GM18873 (cell line): Measurements from ENCODE around the gene ITIH4.

Experiments used
- ATAC-seq: cut with Tn5 transposase; IDR thresholded peaks from one replicate; pipeline ENCODE4 v1.9.1; 2021; ENCODE audit warnings: mild to moderate bottlenecking, moderate library complexity, moderate number of reproducible peaks; ENCODE audit not compliant: unreplicated experiment, low FRiP score

Gene ITIH4

GRCh38 chr3:52849656-52850055 lies 19.2 kb upstream of the ITIH4 start:
- no peak for ATAC-seq

DNA sequence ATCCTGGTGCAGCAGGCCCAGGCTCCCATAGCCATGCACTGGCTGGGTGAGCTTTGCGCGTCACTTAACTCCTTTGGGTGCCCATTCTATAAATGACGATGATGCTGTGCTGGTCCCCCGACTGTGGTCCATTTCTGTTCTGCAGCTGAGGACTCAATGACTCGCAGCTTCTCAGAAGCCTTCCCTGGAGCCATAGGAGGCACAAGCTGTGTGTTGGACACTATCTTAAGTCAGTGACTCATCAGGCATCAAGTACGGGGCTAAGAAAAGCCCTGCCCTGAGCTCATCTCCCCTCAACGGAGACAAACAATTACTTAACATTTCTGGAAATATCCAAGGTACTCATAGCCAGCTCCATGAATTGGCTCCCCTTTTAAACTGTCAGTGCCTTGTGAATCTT lies 18.1 kb upstream of the ITIH4 start:
- ATAC-seq, result no peak

GRCh38 chr3:52847726-52848125 lies 17.3 kb upstream of the ITIH4 start:
- no peak for ATAC-seq

DNA sequence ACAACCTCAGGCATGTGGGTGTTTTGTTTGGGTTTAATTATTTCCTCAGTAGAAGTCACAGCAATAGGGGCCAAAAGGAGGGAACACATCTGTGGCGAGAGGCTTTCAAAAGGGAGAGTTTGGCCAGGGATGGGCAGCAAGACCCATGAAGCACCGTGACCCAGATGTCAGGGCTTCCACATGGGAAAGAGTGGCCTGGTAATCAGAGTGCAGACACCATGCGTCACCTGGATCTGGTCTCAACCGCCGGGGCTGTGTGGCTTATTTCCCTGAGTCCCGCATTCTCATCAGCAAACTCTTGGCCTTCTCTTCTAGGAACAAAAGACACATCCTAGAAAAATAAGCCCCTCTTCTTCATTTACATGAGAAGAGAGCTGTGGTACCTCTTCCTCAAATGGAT lies 16.8 kb upstream of the ITIH4 start:
- ATAC-seq, result no peak

- ATAC-seq, result no peak
These were observed 16.0 kb upstream of the ITIH4 start for GRCh38 chr3:52846432-52846965.

- ATAC-seq, result no peak
These were observed 15.4 kb upstream of the ITIH4 start for GRCh38 chr3:52845691-52846431.

DNA sequence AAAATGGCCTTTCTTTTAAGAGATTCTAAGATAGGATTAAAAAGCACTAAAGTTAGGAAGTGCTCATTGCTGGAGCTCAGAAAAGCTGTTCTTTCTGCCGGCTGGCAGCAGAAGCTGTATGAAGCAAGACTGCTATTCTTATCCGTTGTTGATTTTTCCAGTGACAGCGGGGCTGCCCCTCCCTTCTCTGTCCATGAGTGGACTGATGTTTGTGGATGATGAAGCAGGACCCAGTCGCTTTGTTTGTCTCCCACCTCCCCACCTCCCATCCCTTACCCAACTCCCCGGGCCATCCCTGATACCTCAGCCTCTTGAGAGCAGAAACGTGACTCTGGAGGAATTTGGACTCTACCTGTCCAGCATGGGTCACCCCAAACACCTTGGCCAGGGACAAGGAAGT lies 14.7 kb upstream of the ITIH4 start:
- no peak for ATAC-seq

DNA sequence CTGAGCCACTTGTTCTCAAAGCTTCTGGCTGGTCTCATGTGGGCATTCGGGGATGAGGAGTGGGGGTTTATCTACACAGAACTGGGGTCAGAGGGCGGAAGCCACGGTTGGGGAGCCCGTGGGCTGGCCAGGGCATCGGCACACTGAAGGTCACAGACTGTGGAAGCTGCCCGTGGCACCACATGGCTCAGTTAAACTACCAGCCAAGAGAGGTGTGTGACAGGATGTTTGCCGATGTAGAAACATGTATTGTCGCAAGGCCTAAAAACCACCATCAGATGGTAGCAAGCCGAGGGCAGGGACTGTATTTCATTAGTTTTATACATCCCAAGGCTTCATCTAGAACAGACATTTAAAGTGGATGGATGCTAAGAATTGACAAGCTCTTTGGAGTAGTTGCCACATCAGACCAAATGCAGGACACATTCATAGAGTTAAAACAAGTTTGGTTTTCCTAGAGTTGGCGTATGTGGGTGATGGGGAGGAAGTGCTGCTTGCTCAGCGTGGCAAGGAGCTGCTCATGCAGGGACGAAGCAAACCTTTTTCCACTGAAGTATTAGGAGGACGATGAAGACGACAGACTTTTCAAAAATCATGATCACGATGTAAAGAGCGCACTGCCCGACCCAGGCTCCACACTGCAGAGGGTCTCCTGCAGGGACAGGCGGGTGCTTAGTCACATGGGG lies 14.0 kb upstream of the ITIH4 start:
- no peak for ATAC-seq

DNA sequence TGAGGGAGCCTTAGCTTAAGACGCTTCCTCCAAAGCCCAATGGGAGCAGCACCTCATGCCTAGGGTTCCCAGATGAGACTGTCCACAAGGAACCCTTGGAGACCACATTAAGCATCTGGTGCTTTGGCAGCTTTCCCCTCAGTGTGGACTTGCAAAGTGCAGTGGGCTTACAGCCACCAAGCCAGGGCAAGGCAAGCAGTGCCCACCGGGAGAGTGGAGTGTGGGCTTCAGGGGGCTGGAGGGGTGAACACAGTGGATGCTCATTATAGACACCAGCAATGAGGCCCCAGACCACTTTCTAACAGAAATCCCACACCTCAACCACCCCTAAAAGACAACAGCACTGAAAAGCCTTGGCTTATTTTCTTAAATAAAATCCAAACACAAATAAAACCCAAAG lies 13.4 kb upstream of the ITIH4 start:
- ATAC-seq, result no peak

DNA sequence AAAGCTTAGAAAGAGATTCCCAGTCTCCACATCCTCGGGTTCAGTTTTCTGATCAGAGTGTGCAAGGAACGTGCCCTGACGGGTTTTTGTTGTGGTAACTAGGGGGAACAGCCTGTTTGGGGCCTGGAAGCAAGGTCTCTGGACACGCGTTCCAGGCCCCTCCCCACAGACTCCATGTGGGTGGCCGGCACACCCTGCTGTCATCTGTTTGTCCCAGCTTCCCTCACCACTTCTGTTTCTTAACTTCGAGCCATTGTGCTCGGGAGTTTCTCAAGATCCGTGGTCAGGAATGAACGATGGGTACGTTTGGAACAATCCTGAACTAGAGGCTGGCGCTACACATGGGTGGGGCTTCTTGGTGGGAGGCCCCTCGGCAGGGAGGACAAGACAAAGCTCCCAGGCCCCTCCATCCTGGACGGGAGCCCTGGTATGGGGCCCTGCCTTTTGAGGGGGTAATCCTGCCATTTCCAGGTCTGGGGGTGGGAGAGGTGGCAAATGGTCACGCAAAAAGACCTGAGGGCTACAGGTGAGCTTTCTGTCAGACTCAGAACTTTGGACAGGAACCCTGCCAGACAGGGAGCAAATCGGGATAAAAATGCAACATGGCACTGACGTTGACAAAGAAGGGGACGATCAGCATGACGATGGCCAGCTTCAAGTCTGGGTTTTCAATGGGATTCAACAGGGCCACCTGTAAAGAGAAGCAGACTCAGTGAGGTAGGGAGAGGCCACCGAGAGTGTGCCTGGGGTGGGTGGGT lies 12.8 kb upstream of the ITIH4 start:
- no peak for ATAC-seq

GRCh38 chr3:52842424-52842823 lies 12.0 kb upstream of the ITIH4 start:
- ATAC-seq, result no peak

GRCh38 chr3:52841981-52842340 lies 11.5 kb upstream of the ITIH4 start:
- no peak for ATAC-seq

DNA sequence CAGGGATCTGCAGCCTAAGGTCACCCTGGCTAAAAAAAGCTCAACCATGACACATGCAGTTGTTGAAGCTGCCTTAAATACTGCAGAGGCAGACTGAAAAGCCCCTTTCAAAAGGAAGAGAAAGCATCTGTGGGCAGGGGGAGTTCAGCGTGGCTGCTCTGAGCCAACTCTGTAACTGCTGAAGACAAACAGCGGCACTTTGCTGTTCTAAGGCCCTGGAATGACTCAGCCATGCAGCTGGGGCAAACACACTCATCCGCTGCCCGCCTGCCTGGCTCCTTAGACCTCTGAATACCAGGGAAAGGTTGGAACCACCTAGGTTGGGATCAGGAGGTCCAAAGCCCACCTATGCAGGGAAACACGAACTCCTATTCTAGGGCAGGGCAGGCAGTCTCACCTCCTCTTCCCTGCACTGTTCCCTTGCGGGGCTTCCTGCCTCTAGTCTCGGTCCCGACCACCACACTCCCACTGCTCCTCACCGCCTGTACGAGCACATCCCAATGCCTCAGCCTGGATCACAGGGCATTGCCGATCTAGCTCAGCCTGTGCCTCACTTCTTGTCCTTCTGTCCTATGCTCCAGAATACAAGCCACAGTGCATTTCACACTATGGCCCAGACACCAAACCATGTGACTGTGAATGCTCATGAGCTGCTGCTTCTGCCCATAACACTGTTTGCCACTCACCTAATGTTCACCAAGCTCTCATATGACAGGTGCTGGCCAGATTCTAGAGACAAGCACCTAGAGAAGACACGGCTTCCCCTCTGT lies 10.9 kb upstream of the ITIH4 start:
- no peak for ATAC-seq

DNA sequence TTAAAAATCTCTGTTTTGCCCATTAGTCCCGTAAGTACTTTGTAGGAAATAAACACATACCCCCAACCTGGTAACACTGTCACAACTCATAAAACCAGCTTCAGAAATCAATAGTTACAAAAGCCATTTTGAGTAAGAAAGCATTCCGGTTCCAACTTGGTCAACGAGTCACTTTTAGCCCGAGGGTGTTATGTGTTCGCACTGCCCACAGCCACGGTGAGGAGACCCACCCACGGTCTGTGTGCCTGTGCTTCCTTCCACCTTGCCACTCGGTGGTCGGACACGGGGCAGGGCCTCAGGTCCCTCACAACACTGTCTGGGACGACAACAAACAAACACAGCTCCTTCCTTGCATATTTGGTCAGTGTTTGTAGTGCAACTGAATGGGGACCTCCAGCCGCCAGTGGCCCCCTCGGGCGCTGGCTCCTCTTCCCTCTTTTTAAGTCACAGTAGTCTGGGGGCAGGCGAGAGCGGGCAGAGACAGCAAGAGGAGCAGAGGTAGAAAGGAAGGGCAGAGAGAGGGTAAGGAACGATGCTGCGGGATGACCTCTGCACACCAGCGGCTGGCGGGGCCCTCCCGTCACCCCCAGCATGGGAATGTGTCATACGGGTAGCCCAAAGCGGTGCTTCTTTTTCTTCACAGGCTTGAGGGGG lies 9.5 kb upstream of the ITIH4 start:
- ATAC-seq, result no peak

DNA sequence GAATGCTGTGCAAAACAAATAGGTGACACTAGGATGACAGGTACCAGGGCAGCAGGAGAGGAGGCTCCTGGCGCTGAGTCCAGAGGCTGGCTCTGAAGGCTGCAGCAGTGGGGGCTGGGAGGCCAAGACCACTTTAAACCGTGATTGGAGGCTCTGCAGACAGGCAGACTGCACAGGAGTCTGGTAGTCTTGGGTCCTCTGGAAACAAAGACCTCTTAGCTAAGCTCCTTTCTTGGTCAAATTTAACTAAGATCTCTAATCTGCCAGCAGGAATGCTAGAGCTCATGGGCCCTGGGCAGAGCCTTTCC lies 8.8 kb upstream of the ITIH4 start:
- ATAC-seq, result no peak

DNA sequence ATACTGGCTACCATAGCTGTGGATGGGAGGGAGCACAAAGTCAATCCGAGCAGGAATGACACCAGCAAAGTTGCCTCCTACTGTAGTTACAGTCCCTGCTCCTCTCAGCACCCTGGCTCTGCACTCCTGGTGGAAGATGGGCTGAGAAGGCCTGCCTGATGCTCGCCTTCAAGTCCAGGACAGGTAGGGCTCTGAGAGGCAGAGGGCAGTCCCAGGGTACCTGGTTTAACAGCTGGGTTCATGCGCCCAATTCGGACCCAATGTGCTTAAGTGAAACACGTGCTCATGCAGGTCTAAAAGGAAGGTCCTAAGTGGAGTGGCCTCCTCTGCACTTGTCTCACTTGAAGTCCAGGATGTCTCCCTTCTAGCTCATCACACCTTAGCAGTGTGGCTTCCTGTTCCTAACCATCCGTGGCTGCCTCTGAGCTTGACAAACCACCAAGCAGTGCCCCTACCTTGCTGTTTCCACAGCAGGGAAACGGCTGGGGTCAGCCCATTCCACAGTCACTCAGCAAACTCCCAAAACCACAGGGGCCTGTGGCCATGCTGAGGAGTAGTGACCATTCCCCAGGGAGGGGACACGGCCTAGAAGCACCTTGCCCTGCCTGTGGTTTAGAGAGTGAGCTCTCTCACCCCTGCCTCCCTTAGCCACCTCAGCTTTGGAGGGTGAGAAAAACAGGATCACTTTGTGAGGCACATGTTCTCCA lies 8.2 kb upstream of the ITIH4 start:
- ATAC-seq, result no peak

GRCh38 chr3:52836986-52837385 lies 6.5 kb upstream of the ITIH4 start:
- no peak for ATAC-seq

DNA sequence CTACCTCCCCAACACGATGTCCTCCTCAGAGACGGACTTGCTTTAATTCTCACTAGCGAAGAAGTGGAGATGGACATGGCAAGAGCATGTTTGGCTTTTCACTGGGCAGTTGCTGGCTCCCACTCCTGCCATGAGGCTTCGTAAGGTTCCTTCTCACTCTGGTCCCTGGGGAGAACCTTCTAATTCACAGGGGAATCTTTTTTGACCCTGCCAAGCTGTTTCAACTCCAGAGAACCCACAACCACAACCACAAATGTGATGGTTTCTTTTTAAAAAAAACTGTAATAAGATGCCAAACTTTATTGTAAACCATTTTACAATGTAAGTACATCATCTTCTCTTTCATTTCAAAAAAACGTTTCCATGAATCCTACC lies 6.0 kb upstream of the ITIH4 start:
- no peak for ATAC-seq

- ATAC-seq, result no peak
These were observed 5.4 kb upstream of the ITIH4 start for GRCh38 chr3:52835766-52836470.
